SU-DHL-6 (cell line): ENCODE results near the gene NBEA.

ENCODE experiments used
- H2AFZ ChIP-seq: fragments of 200-600 bp; sonication (generic); 2 replicates; pipeline ENCODE4 v1.6.1; 2014; ENCODE audit warnings: low read depth, mild to moderate bottlenecking, moderate library complexity, mixed read lengths, antibody characterized with exemption, low read length; ENCODE audit not compliant: severe bottlenecking
- H3F3A ChIP-seq: fragments of 200-600 bp; shearing (Covaris generic); 2 replicates; pipeline ENCODE4 v1.6.0; 2016; ENCODE audit warnings: antibody characterized with exemption, mild to moderate bottlenecking; ENCODE audit not compliant: insufficient read depth
- H3K27ac ChIP-seq: fragments of 200-600 bp; sonication (generic); 2 replicates; pipeline ENCODE4 v1.5.1; 2016; ENCODE audit warnings: low read depth, mild to moderate bottlenecking, low read length, moderate library complexity, mixed read lengths
- H3K27me3 ChIP-seq: fragments of 200-600 bp; sonication (generic), shearing (Covaris generic); 2 replicates; pipeline ENCODE4 v1.6.0; 2014; ENCODE audit warnings: mild to moderate bottlenecking, low read length
- H3K36me3 ChIP-seq: fragments of 200-600 bp; sonication (generic); 2 replicates; pipeline ENCODE4 v1.6.1; 2014; ENCODE audit warnings: mild to moderate bottlenecking, low read length, mixed read lengths
- H3K4me2 ChIP-seq: fragments of 300-600, 200-600 bp; shearing (Covaris generic), sonication (generic); 2 replicates; pipeline ENCODE4 v1.6.0; 2014; ENCODE audit warnings: low read length, low read depth, mild to moderate bottlenecking; ENCODE audit not compliant: poor library complexity, severe bottlenecking
- H3K4me3 ChIP-seq: fragments of 200-600 bp; sonication (generic); 2 replicates; pipeline ENCODE4 v1.5.1; 2014; ENCODE audit warnings: antibody characterized with exemption, low read length, mild to moderate bottlenecking, mixed read lengths; ENCODE audit not compliant: insufficient read depth, poor library complexity, severe bottlenecking
- H3K79me2 ChIP-seq: fragments of 200-600 bp; sonication (generic); 2 replicates; pipeline ENCODE4 v1.6.1; 2014; ENCODE audit warnings: mild to moderate bottlenecking, low read length, moderate library complexity; ENCODE audit not compliant: insufficient read depth
- H3K9ac ChIP-seq: fragments of 200-600 bp; sonication (generic); 2 replicates; pipeline ENCODE4 v1.7.0; 2014; ENCODE audit warnings: mild to moderate bottlenecking, low read length
- H3K9me2 ChIP-seq: fragments of 200-600 bp; sonication (generic); replicated peaks from 2 replicates; pipeline ENCODE4 v1.6.1; 2014; ENCODE audit warnings: low read length; ENCODE audit not compliant: insufficient read depth
- H3K9me3 ChIP-seq: fragments of 200-600 bp; sonication (generic); 2 replicates; pipeline ENCODE4 v1.6.1; 2014; ENCODE audit warnings: low read length, mixed read lengths; ENCODE audit not compliant: insufficient read depth
- H4K20me1 ChIP-seq: fragments of 200-600 bp; sonication (generic); 2 replicates; pipeline ENCODE4 v1.6.1; 2014; ENCODE audit warnings: low read depth, mild to moderate bottlenecking, antibody characterized with exemption, low read length, moderate library complexity, mixed read lengths
- CTCF ChIP-seq: fragments of 200-600 bp; sonication (generic); IDR thresholded peaks from one replicate; pipeline ENCODE4 v1.5.1; 2017; ENCODE audit warnings: antibody characterized with exemption, mild to moderate bottlenecking, low read length, moderate library complexity; ENCODE audit not compliant: insufficient read depth, poor library complexity, severe bottlenecking
- EZH2phosphoT487 ChIP-seq: fragments of 200-600 bp; sonication (generic), shearing (Covaris generic); conservative IDR thresholded peaks from 2 replicates; pipeline ENCODE4 v1.6.1; 2018; ENCODE audit warnings: mild to moderate bottlenecking, antibody characterized with exemption, low read length, moderate library complexity, mixed read lengths

NBEA gene, protein sequence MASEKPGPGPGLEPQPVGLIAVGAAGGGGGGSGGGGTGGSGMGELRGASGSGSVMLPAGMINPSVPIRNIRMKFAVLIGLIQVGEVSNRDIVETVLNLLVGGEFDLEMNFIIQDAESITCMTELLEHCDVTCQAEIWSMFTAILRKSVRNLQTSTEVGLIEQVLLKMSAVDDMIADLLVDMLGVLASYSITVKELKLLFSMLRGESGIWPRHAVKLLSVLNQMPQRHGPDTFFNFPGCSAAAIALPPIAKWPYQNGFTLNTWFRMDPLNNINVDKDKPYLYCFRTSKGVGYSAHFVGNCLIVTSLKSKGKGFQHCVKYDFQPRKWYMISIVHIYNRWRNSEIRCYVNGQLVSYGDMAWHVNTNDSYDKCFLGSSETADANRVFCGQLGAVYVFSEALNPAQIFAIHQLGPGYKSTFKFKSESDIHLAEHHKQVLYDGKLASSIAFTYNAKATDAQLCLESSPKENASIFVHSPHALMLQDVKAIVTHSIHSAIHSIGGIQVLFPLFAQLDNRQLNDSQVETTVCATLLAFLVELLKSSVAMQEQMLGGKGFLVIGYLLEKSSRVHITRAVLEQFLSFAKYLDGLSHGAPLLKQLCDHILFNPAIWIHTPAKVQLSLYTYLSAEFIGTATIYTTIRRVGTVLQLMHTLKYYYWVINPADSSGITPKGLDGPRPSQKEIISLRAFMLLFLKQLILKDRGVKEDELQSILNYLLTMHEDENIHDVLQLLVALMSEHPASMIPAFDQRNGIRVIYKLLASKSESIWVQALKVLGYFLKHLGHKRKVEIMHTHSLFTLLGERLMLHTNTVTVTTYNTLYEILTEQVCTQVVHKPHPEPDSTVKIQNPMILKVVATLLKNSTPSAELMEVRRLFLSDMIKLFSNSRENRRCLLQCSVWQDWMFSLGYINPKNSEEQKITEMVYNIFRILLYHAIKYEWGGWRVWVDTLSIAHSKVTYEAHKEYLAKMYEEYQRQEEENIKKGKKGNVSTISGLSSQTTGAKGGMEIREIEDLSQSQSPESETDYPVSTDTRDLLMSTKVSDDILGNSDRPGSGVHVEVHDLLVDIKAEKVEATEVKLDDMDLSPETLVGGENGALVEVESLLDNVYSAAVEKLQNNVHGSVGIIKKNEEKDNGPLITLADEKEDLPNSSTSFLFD (N-terminal part only)

DNA sequence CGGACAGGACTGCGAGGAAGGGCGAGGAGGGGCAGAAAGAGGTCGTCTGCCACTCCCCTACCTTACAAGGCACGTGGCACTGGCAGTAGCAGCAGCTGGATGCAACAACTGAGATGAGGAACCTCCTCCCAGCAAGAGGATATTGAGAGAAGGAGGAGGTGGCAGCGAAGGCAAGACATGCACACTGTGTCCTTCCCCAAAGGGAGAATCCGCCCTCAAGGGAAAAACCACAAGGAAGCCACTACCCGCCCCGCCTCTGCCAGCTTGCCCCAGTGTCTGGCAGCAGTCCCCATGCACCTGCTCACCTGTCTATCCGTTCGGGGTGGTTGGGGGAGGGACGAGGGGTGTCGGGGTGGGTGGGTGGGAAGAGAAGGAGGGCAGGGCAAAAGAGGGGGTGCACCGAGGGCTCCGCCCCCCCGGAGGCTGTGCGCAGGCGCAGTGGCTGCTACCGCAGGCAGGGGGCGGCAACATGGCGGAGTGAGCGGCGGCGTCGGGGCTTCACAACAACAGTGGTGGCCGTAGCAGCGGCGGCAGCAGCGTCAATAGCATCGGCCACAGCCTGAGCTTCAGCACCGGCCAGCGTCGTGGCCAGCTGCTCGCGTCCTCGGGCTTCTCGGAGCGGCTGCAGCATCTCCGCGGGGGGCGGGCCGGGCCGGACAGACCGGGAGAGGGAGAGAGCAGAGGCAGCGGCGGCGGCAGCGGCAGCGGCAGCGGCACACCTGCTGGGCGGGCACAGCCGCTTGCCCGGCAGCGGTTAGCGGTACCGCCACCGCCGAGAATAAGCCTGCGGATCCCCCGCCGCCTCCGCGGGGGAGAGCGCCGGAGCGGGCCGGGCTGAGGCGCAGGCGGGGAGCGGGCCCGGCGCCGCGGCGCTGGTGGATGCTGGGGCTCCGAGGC is at the start of gene NBEA:
NBEA (plus strand) TSS at position 436 of the 897 bp plus-strand sequence. CDS start 551 bp downstream, outside the sequence.
- H3K4me3 ChIP-seq, result peak within 1 kb of the TSS; percentile 89
- H3K4me2 ChIP-seq, result peak within 1 kb of the TSS; percentile 86
- 0 out of 2 replicates have a peak, but pooled peaks cover 15% of the 10 kb centered on the region for H4K20me1 ChIP-seq
- H3K27me3 ChIP-seq, result no peaks in the 10 kb centered on the region
- peak within 1 kb of the TSS; percentile 85 for H2AFZ ChIP-seq
- H3F3A ChIP-seq, result peaks cover 25% of the 10 kb centered on the region
- TF ChIP-seq EZH2phosphoT487 (no peak), CTCF (no peak)
- no peaks in the 10 kb centered on the region for H3K9me2 ChIP-seq
- H3K9me3 ChIP-seq, result no peaks in the 10 kb centered on the region
- H3K79me2 ChIP-seq, result no peaks in the 10 kb centered on the region; the same call in 1 of the 2 replicates
- no peaks in the 10 kb centered on the region for H3K36me3 ChIP-seq
- H3K9ac ChIP-seq, result peak within 1 kb of the TSS; percentile 71
- 0 out of 2 replicates have a peak within 1 kb of the TSS, but pooled peaks have one; percentile 28 for H3K27ac ChIP-seq

GRCh38 chr13:34894756-34895155 is 47.3 kb upstream of the NBEA start:
- Histone ChIP-seq H3K4me3 (no peak overlapping the region), H3K9ac (no peak overlapping the region), H3K79me2 (no peaks in the 10 kb centered on the region), H4K20me1 (no peaks in the 10 kb centered on the region), H3K27ac (no peak overlapping the region), H2AFZ (no peak overlapping the region), H3K9me2 (no peaks in the 10 kb centered on the region), H3K9me3 (no peaks in the 10 kb centered on the region), H3K4me2 (no peak overlapping the region), H3F3A (no peaks in the 10 kb centered on the region), H3K36me3 (no peaks in the 10 kb centered on the region), H3K27me3 (no peaks in the 10 kb centered on the region)
- TF ChIP-seq EZH2phosphoT487 (no peak), CTCF (no peak)

- H3K9me2 ChIP-seq, result no peaks in the 10 kb centered on the region
- no peak overlapping the region for H3K4me2 ChIP-seq
- no peak overlapping the region for H3K27ac ChIP-seq
- H4K20me1 ChIP-seq, result no peaks in the 10 kb centered on the region
- H3K9me3 ChIP-seq, result no peaks in the 10 kb centered on the region
- no peak overlapping the region for H2AFZ ChIP-seq
- H3K27me3 ChIP-seq, result no peaks in the 10 kb centered on the region
- H3K9ac ChIP-seq, result no peak overlapping the region
- H3K36me3 ChIP-seq, result no peaks in the 10 kb centered on the region
- H3K79me2 ChIP-seq, result no peaks in the 10 kb centered on the region
- no peak overlapping the region for H3K4me3 ChIP-seq
- no peak for TF ChIP-seq EZH2phosphoT487
- TF ChIP-seq CTCF, result no peak
- no peaks in the 10 kb centered on the region for H3F3A ChIP-seq
Observed at GRCh38 chr13:34897220-34897619, 44.9 kb upstream of the NBEA start.
